ENCODE measurements around the gene DARS1. TPM values are rescaled to one million over a fixed set of nuclear protein-coding genes. Genes with fewer than 3 reads are reported as not detected.

Gene DARS1
- polyA plus RNA-seq, 1 of the 3 experiments (the other 2 are of a cell fraction): 52.2 TPM

- no peak overlapping the region for H2AFZ ChIP-seq (ENCODE audit: low read depth)
Measured at GRCh38 chr2:135942936-135943688, 42.3 kb downstream of the DARS1 start.

More at GRCh38 chr2:135942936-135943688, 42.3 kb downstream of the DARS1 start:
- ChIA-PET CTCF (interaction anchor here (0.7 to 1.3 kb wide), 4 partner anchors 9 to 442 kb away, joined by 3 to 6 read pairs (median 4); no protein-coding TSS in a partner anchor), POLR2A (no interaction called here)
- Histone ChIP-seq H3K27ac (ENCODE audit: low read depth in 2 of 2, low read length in 1 of 2) (no peak overlapping the region), H3F3A (replicated peaks; ENCODE audit: insufficient read depth) (no peaks in the 10 kb centered on the region), H3K4me1 (ENCODE audit: control insufficient read depth in 1 of 2, insufficient read depth in 2 of 2, low read depth in 1 of 2, low read length in 1 of 2) (no peaks in the 10 kb centered on the region; a peak in 1 of 4 replicates), H3K9me3 (no peaks in the 10 kb centered on the region), H3K4me2 (no peak overlapping the region), H4K20me1 (ENCODE audit: insufficient read depth) (peaks cover 19% of the 10 kb centered on the region), H3K4me3 (ENCODE audit: low read depth in 2 of 2, low read length in 1 of 2) (no peak overlapping the region; a peak in 1 of 4 replicates), H3K9ac (no peak overlapping the region), H3K36me3 (replicated peaks in 1 of 2; ENCODE audit: control insufficient read depth in 1 of 2, insufficient read depth in 2 of 2, low read length in 1 of 2) (peaks cover 12 to 17% of the 10 kb centered on the region in 2 experiments), H3K27me3 (ENCODE audit: insufficient read depth) (no peaks in the 10 kb centered on the region), H3K79me2 (ENCODE audit: insufficient read depth) (peaks cover 59% of the 10 kb centered on the region), H3K9me2 (no peaks in the 10 kb centered on the region)
- no peak for DNase-seq
- TF ChIP-seq POLR2AphosphoS5 (IDR thresholded peaks at IDR 0.05; ENCODE audit: low read depth, low read length) (no peak), FOXJ3 (CRISPR knock-in tag; IDR thresholded peaks at IDR 0.05) (no peak), MXI1 (IDR thresholded peaks at IDR 0.05; ENCODE audit: low read depth, low read length) (no peak), GATA2 (CRISPR knock-in tag; IDR thresholded peaks at IDR 0.05) (no peak), USF2 (IDR thresholded peaks at IDR 0.05; ENCODE audit: borderline replicate concordance, low read depth, low read length) (no peak), RFX5 (IDR thresholded peaks at IDR 0.05; ENCODE audit: low read length) (no peak), TCF12 (IDR thresholded peaks at IDR 0.05) (no peak), TEAD4 (IDR thresholded peaks at IDR 0.05; ENCODE audit: borderline replicate concordance, insufficient read depth) (no peak), CTCF (IDR thresholded peaks at IDR 0.05) (no peak), MEF2A (IDR thresholded peaks at IDR 0.05; ENCODE audit: borderline replicate concordance, low read depth) (no peak), FOSL2 (IDR thresholded peaks at IDR 0.05; ENCODE audit: borderline replicate concordance, low read depth) (no peak), GABPA (IDR thresholded peaks at IDR 0.05; ENCODE audit: low read depth) (no peak), FOXM1 (IDR thresholded peaks at IDR 0.05; ENCODE audit: low read depth) (no peak), ELF1 (IDR thresholded peaks at IDR 0.05) (no peak), SMC3 (IDR thresholded peaks at IDR 0.05; ENCODE audit: low read depth, low read length) (no peak), NRF1 (IDR thresholded peaks at IDR 0.05; ENCODE audit: low read depth, low read length) (no peak)
- TF ChIP-seq, protein P1, sequence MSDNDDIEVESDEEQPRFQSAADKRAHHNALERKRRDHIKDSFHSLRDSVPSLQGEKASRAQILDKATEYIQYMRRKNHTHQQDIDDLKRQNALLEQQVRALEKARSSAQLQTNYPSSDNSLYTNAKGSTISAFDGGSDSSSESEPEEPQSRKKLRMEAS (IDR thresholded peaks at IDR 0.05; ENCODE audit: low read depth): no peak
- TF ChIP-seq, protein P2, sequence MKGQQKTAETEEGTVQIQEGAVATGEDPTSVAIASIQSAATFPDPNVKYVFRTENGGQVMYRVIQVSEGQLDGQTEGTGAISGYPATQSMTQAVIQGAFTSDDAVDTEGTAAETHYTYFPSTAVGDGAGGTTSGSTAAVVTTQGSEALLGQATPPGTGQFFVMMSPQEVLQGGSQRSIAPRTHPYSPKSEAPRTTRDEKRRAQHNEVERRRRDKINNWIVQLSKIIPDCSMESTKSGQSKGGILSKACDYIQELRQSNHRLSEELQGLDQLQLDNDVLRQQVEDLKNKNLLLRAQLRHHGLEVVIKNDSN (IDR thresholded peaks at IDR 0.05; ENCODE audit: borderline replicate concordance, low read depth): no peak
- TF ChIP-seq, protein P3, sequence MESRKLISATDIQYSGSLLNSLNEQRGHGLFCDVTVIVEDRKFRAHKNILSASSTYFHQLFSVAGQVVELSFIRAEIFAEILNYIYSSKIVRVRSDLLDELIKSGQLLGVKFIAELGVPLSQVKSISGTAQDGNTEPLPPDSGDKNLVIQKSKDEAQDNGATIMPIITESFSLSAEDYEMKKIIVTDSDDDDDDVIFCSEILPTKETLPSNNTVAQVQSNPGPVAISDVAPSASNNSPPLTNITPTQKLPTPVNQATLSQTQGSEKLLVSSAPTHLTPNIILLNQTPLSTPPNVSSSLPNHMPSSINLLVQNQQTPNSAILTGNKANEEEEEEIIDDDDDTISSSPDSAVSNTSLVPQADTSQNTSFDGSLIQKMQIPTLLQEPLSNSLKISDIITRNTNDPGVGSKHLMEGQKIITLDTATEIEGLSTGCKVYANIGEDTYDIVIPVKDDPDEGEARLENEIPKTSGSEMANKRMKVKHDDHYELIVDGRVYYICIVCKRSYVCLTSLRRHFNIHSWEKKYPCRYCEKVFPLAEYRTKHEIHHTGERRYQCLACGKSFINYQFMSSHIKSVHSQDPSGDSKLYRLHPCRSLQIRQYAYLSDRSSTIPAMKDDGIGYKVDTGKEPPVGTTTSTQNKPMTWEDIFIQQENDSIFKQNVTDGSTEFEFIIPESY (IDR thresholded peaks at IDR 0.05; ENCODE audit: borderline replicate concordance, low read depth): no peak
- 95% methylated on average over 5 of the region's 5 CpGs for WGBS (ENCODE audit: low lambda C conversion rate)

Measured in SK-N-SH (cell line).